K562 (cell line): Measurements from ENCODE around the gene DOK3. TPM values are rescaled to one million over a fixed set of nuclear protein-coding genes. Genes with fewer than 3 reads are reported as not detected.

Experiments
- ASH1L ChIP-seq: fragments of 450-650 bp; IDR thresholded peaks from 2 replicates; pipeline ENCODE4 v1.6.1; 2018; ENCODE audit warnings: borderline replicate concordance, mild to moderate bottlenecking, low read depth; ENCODE audit not compliant: partially characterized antibody
- ATF7 ChIP-seq: fragments of 450-650 bp; IDR thresholded peaks from 2 replicates; pipeline ENCODE4 v1.7.1; 2014; ENCODE audit warnings: mild to moderate bottlenecking, moderate library complexity
- CBFA2T3 ChIP-seq: fragments of 450-650 bp; IDR thresholded peaks from 2 replicates; pipeline ENCODE4 v1.6.1; 2017
- CBX3 ChIP-seq, 2 experiments: IDR thresholded peaks; 1 replicate in 1 of 2; 2 replicates in 1 of 2; pipeline ENCODE4 v1.6.1; 2012; ENCODE audit warnings: inconsistent platforms in 2 of 2, low read length in 2 of 2, borderline replicate concordance in 1 of 2, control low read depth in 1 of 2
- DMBX1 ChIP-seq: fragments of 250-450 bp; sonication (Bioruptor Pico); IDR thresholded peaks from 2 replicates; pipeline ENCODE4 v1.8.0; 2022; ENCODE audit warnings: inconsistent platforms, mild to moderate bottlenecking, moderate library complexity, borderline replicate concordance
- FIP1L1 ChIP-seq: fragments of 200-400 bp; formaldehyde crosslinking; IDR thresholded peaks from 2 replicates; pipeline ENCODE4 v1.6.1; 2018; ENCODE audit warnings: mild to moderate bottlenecking, low read depth, low read length; ENCODE audit not compliant: poor library complexity, severe bottlenecking
- HMG20B ChIP-seq: fragments of 250-450 bp; sonication (Bioruptor Pico); IDR thresholded peaks from 2 replicates; pipeline ENCODE4 v1.5.0; 2021; ENCODE audit warnings: mild to moderate bottlenecking
- MAFK ChIP-seq: IDR thresholded peaks from 2 replicates; pipeline ENCODE4 v1.6.1; 2011; ENCODE audit warnings: low read length, improper control_type of control experiment
- NR2F6 ChIP-seq: fragments of 450-650 bp; formaldehyde crosslinking; IDR thresholded peaks from 2 replicates; pipeline ENCODE4 v1.4.0; 2020; ENCODE audit warnings: mild to moderate bottlenecking
- OTX1 ChIP-seq: fragments of 450-650 bp; formaldehyde crosslinking; IDR thresholded peaks from 2 replicates; pipeline ENCODE4 v1.4.0; 2022; ENCODE audit warnings: mild to moderate bottlenecking
- PRDM10 ChIP-seq: fragments of 450-650 bp; IDR thresholded peaks from 2 replicates; pipeline ENCODE4 v1.6.1; 2018; ENCODE audit not compliant: partially characterized antibody
- SMARCA4 ChIP-seq: fragments of 450-650 bp; IDR thresholded peaks from 2 replicates; pipeline ENCODE4 v1.6.1; 2016
- ZBED1 ChIP-seq: IDR thresholded peaks from 2 replicates; pipeline ENCODE4 v1.6.1; 2014
- ZC3H4 ChIP-seq: sonication (generic); formaldehyde crosslinking; IDR thresholded peaks from 2 replicates; pipeline ENCODE4 v1.9.0; 2021; ENCODE audit warnings: missing genetic modification reagents, borderline replicate concordance
- ZFP36 ChIP-seq: fragments of 150-350 bp; IDR thresholded peaks from 2 replicates; pipeline ENCODE4 v1.6.1; 2018; ENCODE audit warnings: low read length, low read depth; ENCODE audit not compliant: partially characterized antibody
- ZNF764 ChIP-seq: fragments of 250-450 bp; sonication (Bioruptor Pico); IDR thresholded peaks from 2 replicates; pipeline ENCODE4 v1.4.0; 2020; ENCODE audit warnings: low read depth, mild to moderate bottlenecking, moderate library complexity
- polyA plus RNA-seq, 8 experiments: library from polyadenylated mRNA; depleted of rRNA in 4 of 8; stranded (reverse) in 5 of 8; unstranded in 3 of 8; fragments of >200 nt; fragmentation: Nextera tagmentation in 2 of 8; fragmentation: Illumina TruSeq in 1 of 8; extraction: Ambion mirVana in 2 of 8; extraction: Trizol in 1 of 8; gene quantifications; 2 replicates each; pipeline versions ENCODE4 v1.2.1 to v1.2.3, GENCODE V29; 2011 to 2014; ENCODE audit warnings: inconsistent platforms in 1 of 8, missing spikeins in 1 of 8
- total RNA-seq, 7 experiments: library from RNA; depleted of rRNA in 6 of 7; stranded (reverse); fragments of >200 nt in 6 of 7; fragmentation: Illumina TruSeq in 2 of 7; extraction: Trizol in 2 of 7; gene quantifications; 2 replicates each; pipeline versions ENCODE4 v1.2.1 to v1.2.3, GENCODE V29; 2011 to 2021; ENCODE audit warnings: low replicate concordance in 1 of 7
- TF ChIP-seq, protein P1 (sequence below): fragments of 450-650 bp; IDR thresholded peaks from 2 replicates; pipeline ENCODE4 v1.7.0; 2016; ENCODE audit warnings: borderline replicate concordance
- TF ChIP-seq, protein P2 (sequence below): fragments of 450-650 bp; IDR thresholded peaks from one replicate; pipeline ENCODE4 v1.6.1; 2018; ENCODE audit warnings: mild to moderate bottlenecking, moderate library complexity; ENCODE audit not compliant: partially characterized antibody
- TF ChIP-seq, protein P3 (sequence below): fragments of 250-450 bp; sonication (Bioruptor Pico); IDR thresholded peaks from 2 replicates; pipeline ENCODE4 v1.5.1; 2021; ENCODE audit warnings: mild to moderate bottlenecking
- TF ChIP-seq, protein P4 (sequence below): fragments of 450-650 bp; IDR thresholded peaks from 2 replicates; pipeline ENCODE4 v1.6.1; 2017; ENCODE audit warnings: mild to moderate bottlenecking, moderate library complexity

DOK3 gene
- total and polyA plus RNA-seq, 9 of the 15 experiments (the other 6 are each of a cell fraction or from before 2014, with no cell fraction given): 1.3 to 23.0 (median 8.0) TPM

GRCh38 chr5:177454397-177455035 lies 55.1 kb downstream of the DOK3 start (continued):
- no peak for TF ChIP-seq SMARCA4
- no peak for TF ChIP-seq OTX1 (CRISPR knock-in tag)
- TF ChIP-seq ZNF764 (CRISPR knock-in tag): no peak
- TF ChIP-seq CBX3 (IDR thresholded peaks at IDR 0.05; ENCODE audit: borderline replicate concordance in 1 of 2, low read length in 2 of 2): no peak
- TF ChIP-seq, protein P1, sequence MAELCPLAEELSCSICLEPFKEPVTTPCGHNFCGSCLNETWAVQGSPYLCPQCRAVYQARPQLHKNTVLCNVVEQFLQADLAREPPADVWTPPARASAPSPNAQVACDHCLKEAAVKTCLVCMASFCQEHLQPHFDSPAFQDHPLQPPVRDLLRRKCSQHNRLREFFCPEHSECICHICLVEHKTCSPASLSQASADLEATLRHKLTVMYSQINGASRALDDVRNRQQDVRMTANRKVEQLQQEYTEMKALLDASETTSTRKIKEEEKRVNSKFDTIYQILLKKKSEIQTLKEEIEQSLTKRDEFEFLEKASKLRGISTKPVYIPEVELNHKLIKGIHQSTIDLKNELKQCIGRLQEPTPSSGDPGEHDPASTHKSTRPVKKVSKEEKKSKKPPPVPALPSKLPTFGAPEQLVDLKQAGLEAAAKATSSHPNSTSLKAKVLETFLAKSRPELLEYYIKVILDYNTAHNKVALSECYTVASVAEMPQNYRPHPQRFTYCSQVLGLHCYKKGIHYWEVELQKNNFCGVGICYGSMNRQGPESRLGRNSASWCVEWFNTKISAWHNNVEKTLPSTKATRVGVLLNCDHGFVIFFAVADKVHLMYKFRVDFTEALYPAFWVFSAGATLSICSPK: no peak
- no peak for TF ChIP-seq ASH1L
- TF ChIP-seq CBFA2T3: no peak
- TF ChIP-seq, protein P2, sequence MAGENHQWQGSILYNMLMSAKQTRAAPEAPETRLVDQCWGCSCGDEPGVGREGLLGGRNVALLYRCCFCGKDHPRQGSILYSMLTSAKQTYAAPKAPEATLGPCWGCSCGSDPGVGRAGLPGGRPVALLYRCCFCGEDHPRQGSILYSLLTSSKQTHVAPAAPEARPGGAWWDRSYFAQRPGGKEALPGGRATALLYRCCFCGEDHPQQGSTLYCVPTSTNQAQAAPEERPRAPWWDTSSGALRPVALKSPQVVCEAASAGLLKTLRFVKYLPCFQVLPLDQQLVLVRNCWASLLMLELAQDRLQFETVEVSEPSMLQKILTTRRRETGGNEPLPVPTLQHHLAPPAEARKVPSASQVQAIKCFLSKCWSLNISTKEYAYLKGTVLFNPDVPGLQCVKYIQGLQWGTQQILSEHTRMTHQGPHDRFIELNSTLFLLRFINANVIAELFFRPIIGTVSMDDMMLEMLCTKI: no peak
- TF ChIP-seq ZC3H4 (CRISPR knock-in tag): no peak
- TF ChIP-seq, protein P3, sequence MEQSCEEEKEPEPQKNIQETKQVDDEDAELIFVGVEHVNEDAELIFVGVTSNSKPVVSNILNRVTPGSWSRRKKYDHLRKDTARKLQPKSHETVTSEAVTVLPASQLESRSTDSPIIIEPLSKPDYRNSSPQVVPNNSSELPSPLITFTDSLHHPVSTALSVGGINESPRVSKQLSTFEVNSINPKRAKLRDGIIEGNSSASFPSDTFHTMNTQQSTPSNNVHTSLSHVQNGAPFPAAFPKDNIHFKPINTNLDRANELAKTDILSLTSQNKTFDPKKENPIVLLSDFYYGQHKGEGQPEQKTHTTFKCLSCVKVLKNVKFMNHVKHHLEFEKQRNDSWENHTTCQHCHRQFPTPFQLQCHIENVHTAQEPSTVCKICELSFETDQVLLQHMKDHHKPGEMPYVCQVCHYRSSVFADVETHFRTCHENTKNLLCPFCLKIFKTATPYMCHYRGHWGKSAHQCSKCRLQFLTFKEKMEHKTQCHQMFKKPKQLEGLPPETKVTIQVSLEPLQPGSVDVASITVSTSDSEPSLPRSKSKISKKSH (CRISPR knock-in tag): no peak
- TF ChIP-seq FIP1L1: peak; percentile 74
- TF ChIP-seq DMBX1 (CRISPR knock-in tag): no peak
- no peak for TF ChIP-seq PRDM10
- no peak for TF ChIP-seq NR2F6 (CRISPR knock-in tag)
- no peak for TF ChIP-seq HMG20B (CRISPR knock-in tag)
- no peak for TF ChIP-seq ZBED1
- peak; percentile 99 for TF ChIP-seq ATF7
- TF ChIP-seq MAFK: no peak
- TF ChIP-seq, protein P4, sequence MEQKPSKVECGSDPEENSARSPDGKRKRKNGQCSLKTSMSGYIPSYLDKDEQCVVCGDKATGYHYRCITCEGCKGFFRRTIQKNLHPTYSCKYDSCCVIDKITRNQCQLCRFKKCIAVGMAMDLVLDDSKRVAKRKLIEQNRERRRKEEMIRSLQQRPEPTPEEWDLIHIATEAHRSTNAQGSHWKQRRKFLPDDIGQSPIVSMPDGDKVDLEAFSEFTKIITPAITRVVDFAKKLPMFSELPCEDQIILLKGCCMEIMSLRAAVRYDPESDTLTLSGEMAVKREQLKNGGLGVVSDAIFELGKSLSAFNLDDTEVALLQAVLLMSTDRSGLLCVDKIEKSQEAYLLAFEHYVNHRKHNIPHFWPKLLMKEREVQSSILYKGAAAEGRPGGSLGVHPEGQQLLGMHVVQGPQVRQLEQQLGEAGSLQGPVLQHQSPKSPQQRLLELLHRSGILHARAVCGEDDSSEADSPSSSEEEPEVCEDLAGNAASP: no peak
- no peak for TF ChIP-seq ZFP36
